GM19397 (cell line): Measurements from ENCODE around the gene PDPR.
"Not testable (repeated sequence)": the region's sequence is repeated elsewhere in the genome, so short reads cannot be mapped to it uniquely, and the experiment has no call there.

ENCODE experiments used
- ATAC-seq: cut with Tn5 transposase; IDR thresholded peaks from one replicate; pipeline ENCODE4 v1.9.1; 2021; ENCODE audit warnings: mild to moderate bottlenecking, moderate library complexity; ENCODE audit not compliant: unreplicated experiment

Gene PDPR

GRCh38 chr16:70113982-70114826 is at the start of gene PDPR:
Gene PDPR (plus strand): TSS chr16:70114332. CDS start chr16:70120493, 6,161 bp downstream.
- peak; percentile 97 for ATAC-seq

GRCh38 chr16:70064841-70065370 is 49.2 kb upstream of the PDPR start:
- not testable (repeated sequence) for ATAC-seq

- not testable (repeated sequence) for ATAC-seq
These were observed 48.8 kb upstream of the PDPR start for GRCh38 chr16:70065376-70065745.

GRCh38 chr16:70065746-70066658 is 48.1 kb upstream of the PDPR start:
- ATAC-seq: peak; percentile 94

GRCh38 chr16:70066751-70067150 is 47.4 kb upstream of the PDPR start:
- not testable (repeated sequence) for ATAC-seq

- not testable (repeated sequence) for ATAC-seq
These were observed 35.1 kb upstream of the PDPR start for GRCh38 chr16:70079081-70079480.

- ATAC-seq: not testable (repeated sequence)
These were observed 32.9 kb upstream of the PDPR start for GRCh38 chr16:70081219-70081618.

- ATAC-seq: not testable (repeated sequence)
These were observed 30.2 kb upstream of the PDPR start for GRCh38 chr16:70083931-70084330.

GRCh38 chr16:70088160-70088559 is 26.0 kb upstream of the PDPR start:
- ATAC-seq: not testable (repeated sequence)

- ATAC-seq: not testable (repeated sequence)
These were observed 25.3 kb upstream of the PDPR start for GRCh38 chr16:70088877-70089276.

GRCh38 chr16:70089289-70089688 is 24.8 kb upstream of the PDPR start:
- ATAC-seq: not testable (repeated sequence)

GRCh38 chr16:70091104-70091503 is 23.0 kb upstream of the PDPR start:
- not testable (repeated sequence) for ATAC-seq

- ATAC-seq: not testable (repeated sequence)
These were observed 20.0 kb upstream of the PDPR start for GRCh38 chr16:70094096-70094495.

GRCh38 chr16:70109583-70110279 is 4.4 kb upstream of the PDPR start:
- not testable (repeated sequence) for ATAC-seq

- not testable (repeated sequence) for ATAC-seq
These were observed 2.0 kb upstream of the PDPR start for GRCh38 chr16:70112162-70112561.

GRCh38 chr16:70113599-70113981 is 542 bp upstream of the PDPR start:
- ATAC-seq: peak; percentile 19

- ATAC-seq: not testable (repeated sequence)
These were observed 4.2 kb downstream of the PDPR start for GRCh38 chr16:70118354-70118753.

GRCh38 chr16:70118776-70119175 is 4.6 kb downstream of the PDPR start:
- ATAC-seq: not testable (repeated sequence)

GRCh38 chr16:70120398-70120797 is 6.3 kb downstream of the PDPR start:
- ATAC-seq: not testable (repeated sequence)

GRCh38 chr16:70123822-70124221 is 9.7 kb downstream of the PDPR start:
- not testable (repeated sequence) for ATAC-seq

GRCh38 chr16:70126226-70126625 is 12.1 kb downstream of the PDPR start:
- ATAC-seq: not testable (repeated sequence)
